ENCODE measurements around the gene ALX1.
"Not testable (repeated sequence)": the region's sequence is repeated elsewhere in the genome, so short reads cannot be mapped to it uniquely, and the experiment has no call there.

ALX1 gene

GRCh38 chr12:85299053-85299452 lies 19.0 kb downstream of the ALX1 start:
- no peak for DNase-seq (ENCODE audit: extremely low read depth in 1 of 2, low read depth in 1 of 2)

DNA sequence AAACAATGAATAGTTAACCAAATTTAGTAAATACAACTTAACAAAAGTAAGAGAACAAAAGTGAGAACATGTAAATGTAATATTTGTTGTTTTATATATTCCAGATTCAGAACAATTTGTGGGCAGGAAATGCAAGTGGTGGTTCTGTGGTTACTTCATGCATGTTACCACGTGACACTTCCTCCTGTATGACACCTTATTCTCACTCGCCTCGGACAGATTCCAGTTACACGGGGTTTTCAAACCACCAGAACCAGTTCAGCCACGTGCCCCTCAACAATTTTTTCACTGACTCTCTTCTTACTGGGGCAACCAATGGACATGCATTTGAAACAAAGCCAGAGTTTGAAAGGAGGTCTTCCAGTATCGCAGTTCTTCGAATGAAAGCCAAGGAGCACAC lies 21.0 kb downstream of the ALX1 start:
- DNase-seq (ENCODE audit: extremely low read depth in 1 of 2, low read depth in 1 of 2) = no peak

DNA sequence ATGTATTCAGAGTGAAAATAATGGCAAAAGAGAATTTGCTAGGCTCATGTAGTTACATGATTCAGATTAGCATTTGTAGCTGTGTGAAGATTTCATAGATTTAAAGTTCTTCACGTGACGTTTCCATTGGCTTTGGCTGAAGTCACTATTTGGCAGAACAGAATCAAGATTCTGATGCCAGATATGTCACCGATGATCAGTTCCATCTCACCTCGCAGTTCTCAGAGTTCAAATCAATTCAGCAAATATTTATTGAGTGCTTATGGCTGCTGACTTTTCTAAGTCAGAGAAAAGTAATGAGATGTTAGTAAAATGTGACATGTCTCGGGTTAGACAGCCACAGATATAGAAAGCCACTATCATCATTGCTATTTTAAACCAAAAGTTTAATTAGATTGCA lies 28.4 kb downstream of the ALX1 start:
- DNase-seq (ENCODE audit: extremely low read depth in 1 of 2, low read depth in 1 of 2) = no peak

- DNase-seq (ENCODE audit: extremely low read depth in 1 of 2, low read depth in 1 of 2) = no peak
Observed at GRCh38 chr12:85309125-85309566, 29.1 kb downstream of the ALX1 start.

DNA sequence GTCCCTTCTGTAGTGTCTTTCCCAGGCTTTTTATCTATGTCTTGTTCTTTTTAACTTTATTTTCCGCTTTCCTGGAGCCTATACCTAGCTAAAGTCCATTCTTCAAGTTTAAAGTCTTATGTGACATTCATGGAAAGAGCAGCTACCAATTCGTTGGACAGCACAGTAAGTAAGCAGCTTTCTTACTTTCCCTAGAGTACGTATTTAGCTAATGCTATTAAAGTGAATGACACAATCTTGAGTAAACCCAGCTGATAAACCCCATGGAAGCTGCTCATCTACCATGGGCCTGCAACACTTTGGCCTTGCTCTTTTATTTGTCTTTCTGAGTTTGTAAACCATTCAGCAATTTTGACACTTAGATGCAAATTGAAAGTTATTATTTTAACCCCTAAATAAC lies 30.0 kb downstream of the ALX1 start:
- DNase-seq (ENCODE audit: extremely low read depth in 1 of 2, low read depth in 1 of 2) = no peak

- DNase-seq (ENCODE audit: extremely low read depth in 1 of 2, low read depth in 1 of 2) = no peak
Observed at GRCh38 chr12:85310456-85311076, 30.5 kb downstream of the ALX1 start.

GRCh38 chr12:85317866-85318636 lies 38.0 kb downstream of the ALX1 start:
- not testable (repeated sequence) for DNase-seq (ENCODE audit: extremely low read depth in 1 of 2, low read depth in 1 of 2)

GRCh38 chr12:85322715-85323114 lies 42.7 kb downstream of the ALX1 start:
- no peak for DNase-seq (ENCODE audit: extremely low read depth in 1 of 2, low read depth in 1 of 2)

DNA sequence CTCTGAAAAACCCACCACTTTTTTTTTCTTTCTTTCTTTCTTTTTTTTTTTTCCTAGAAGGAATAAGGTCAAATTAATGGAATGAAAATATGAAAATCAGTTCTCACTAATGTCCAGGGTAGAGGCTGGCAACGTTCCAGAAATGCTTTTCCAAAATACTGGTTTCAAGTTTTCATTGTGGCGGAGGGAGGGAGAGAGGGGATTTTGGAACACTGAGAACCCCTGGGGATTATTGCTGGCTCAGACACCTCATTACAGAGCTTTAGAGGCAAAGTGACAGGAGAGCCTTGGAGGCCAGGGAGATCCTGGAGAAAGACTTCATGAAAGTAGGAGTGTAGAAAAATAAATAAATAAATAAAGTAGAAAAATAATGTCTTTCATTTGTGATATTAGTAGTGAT lies 45.4 kb downstream of the ALX1 start:
- DNase-seq (ENCODE audit: extremely low read depth in 1 of 2, low read depth in 1 of 2) = no peak

- no peak for DNase-seq (ENCODE audit: extremely low read depth in 1 of 2, low read depth in 1 of 2)
Observed at GRCh38 chr12:85329913-85330312, 49.9 kb downstream of the ALX1 start.

DNA sequence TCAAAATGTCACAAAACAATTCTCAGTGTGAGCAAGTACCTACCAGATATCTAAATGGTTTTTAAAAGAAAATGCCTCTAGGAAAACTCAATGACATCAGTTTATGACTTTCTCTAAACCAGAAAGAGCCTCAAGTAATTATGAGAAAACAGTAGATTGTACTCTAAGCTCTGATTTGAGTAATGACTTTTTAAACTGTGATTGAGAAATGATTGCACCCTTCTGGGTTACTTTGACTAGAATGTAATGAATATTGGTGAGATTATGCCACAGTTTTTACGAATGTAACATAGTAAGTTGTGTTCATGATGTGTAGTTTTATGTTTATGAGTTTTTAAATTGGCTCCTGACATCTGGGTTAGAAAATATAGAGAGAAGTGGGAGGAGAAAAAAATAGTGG lies 68.8 kb downstream of the ALX1 start:
- DNase-seq (ENCODE audit: extremely low read depth in 1 of 2, low read depth in 1 of 2) = no peak

GRCh38 chr12:85350356-85350755 lies 70.3 kb downstream of the ALX1 start:
- DNase-seq (ENCODE audit: extremely low read depth in 1 of 2, low read depth in 1 of 2) = no peak

Measured in stimulated activated CD8-positive, alpha-beta memory T cell treated with anti-CD3 and anti-CD28 coated beads, Interleukin-7, amount 100 ng/mL, for 48 hours (primary cell).